ENCODE results near the gene METAP2.
"Not testable (repeated sequence)": the region's sequence is repeated elsewhere in the genome, so short reads cannot be mapped to it uniquely, and the experiment has no call there.

Gene METAP2

DNA sequence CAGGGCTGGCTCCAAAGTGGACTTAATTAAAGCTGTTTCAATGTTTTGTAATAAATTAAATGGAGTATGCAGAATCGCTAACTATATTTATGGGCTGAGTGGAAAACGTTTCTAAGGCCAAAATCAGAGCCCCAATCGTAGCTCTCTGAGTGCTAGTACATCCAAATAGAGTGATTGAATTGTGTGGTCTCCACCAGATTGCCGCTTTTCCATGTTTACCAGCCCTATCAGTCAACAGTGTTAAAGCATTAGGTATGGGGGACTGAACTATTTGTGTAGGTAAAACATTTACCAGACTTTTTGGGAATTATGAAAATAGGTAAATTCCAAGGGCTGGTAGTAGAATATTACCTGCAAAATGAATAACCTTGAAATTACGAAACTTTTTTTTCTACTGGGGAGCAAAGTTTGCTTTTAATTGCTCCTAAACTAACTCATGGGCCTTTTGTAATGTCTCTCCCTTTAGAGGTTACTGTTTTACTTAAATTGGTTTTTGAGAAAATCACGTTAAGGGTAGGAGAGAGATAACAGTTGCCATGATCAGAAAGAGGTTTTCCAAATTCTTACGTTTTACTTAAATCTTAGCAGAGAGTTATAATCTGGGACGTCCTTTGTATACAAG is 28.0 kb upstream of the METAP2 start:
- Histone ChIP-seq H3K36me3 (ENCODE audit: control insufficient read depth, insufficient read depth, low read length) (no peaks in the 10 kb centered on the region), H3K27ac (ENCODE audit: low read depth, low read length) (no peak overlapping the region), H3K9ac (ENCODE audit: low read length) (no peak overlapping the region), H3K4me1 (ENCODE audit: control insufficient read depth, insufficient read depth, low read length) (peaks cover 29% of the 10 kb centered on the region), H3K9me3 (ENCODE audit: control insufficient read depth, insufficient read depth, low read depth, low read length) (no peaks in the 10 kb centered on the region), H3K4me3 (ENCODE audit: low read depth, low read length) (peak overlapping the region; percentile 44), H3K27me3 (ENCODE audit: control insufficient read depth, insufficient read depth, low read length) (no peaks in the 10 kb centered on the region)

DNA sequence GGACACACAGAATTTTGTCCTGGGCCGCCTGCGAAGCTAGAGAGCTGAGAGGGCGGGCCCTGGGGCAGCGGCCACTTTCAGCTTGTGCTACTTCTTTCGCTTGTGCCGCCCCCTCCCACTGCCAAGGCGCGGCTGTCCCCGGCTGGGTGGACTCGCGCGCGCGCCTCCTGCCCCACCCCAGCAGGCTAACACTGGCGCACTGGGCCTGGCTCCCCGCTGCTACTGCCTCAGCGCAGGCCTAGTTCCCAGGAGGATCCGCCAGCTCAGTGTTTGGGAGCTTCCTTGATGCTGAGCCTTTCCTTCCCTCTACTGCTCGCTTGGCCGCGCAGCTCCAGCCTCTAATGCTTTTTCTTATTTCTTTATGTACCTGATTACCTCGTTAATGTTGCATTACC is 27.4 kb upstream of the METAP2 start:
- Histone ChIP-seq H3K9ac (ENCODE audit: low read length) (no peak overlapping the region), H3K4me3 (ENCODE audit: low read depth, low read length) (peak overlapping the region; percentile 44), H3K27me3 (ENCODE audit: control insufficient read depth, insufficient read depth, low read length) (no peaks in the 10 kb centered on the region), H3K36me3 (ENCODE audit: control insufficient read depth, insufficient read depth, low read length) (no peaks in the 10 kb centered on the region), H3K27ac (ENCODE audit: low read depth, low read length) (no peak overlapping the region), H3K9me3 (ENCODE audit: control insufficient read depth, insufficient read depth, low read depth, low read length) (no peaks in the 10 kb centered on the region), H3K4me1 (ENCODE audit: control insufficient read depth, insufficient read depth, low read length) (peaks cover 29% of the 10 kb centered on the region)

- H3K9ac ChIP-seq (ENCODE audit: low read length); H3K9me3 ChIP-seq (ENCODE audit: control insufficient read depth, insufficient read depth, low read depth, low read length); H3K27me3 ChIP-seq (ENCODE audit: control insufficient read depth, insufficient read depth, low read length); H3K4me3 ChIP-seq (ENCODE audit: low read depth, low read length); H3K36me3 ChIP-seq (ENCODE audit: control insufficient read depth, insufficient read depth, low read length); H3K27ac ChIP-seq (ENCODE audit: low read depth, low read length): not testable (repeated sequence)
- peaks cover 12% of the 10 kb centered on the region for H3K4me1 ChIP-seq (ENCODE audit: control insufficient read depth, insufficient read depth, low read length)
Observed at GRCh38 chr12:95449656-95450055, 24.3 kb upstream of the METAP2 start.

DNA sequence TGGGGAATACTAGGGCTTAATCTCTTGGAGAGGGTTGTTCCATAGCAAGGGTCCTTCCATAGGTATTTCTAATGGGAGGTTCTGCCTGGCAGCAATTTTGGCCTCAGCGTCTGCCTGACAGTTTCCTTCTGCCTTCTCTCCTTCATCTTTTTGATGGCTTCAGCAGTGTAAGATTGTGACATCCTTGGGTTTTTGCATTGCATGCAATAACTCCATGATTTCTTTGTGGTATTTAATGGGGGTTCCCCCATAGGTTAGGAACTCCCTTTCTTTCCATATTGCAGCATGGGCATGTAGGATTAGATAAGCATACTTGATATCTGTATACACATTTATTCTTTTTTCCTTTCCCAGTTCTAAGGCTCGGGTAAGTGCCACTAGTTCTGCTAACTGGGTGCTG is 21.5 kb upstream of the METAP2 start:
- H3K9me3 ChIP-seq (ENCODE audit: control insufficient read depth, insufficient read depth, low read depth, low read length); H3K4me3 ChIP-seq (ENCODE audit: low read depth, low read length); H3K9ac ChIP-seq (ENCODE audit: low read length); H3K27ac ChIP-seq (ENCODE audit: low read depth, low read length); H3K27me3 ChIP-seq (ENCODE audit: control insufficient read depth, insufficient read depth, low read length); H3K4me1 ChIP-seq (ENCODE audit: control insufficient read depth, insufficient read depth, low read length); H3K36me3 ChIP-seq (ENCODE audit: control insufficient read depth, insufficient read depth, low read length): not testable (repeated sequence)

GRCh38 chr12:95453881-95454280 is 20.1 kb upstream of the METAP2 start:
- H3K36me3 ChIP-seq (ENCODE audit: control insufficient read depth, insufficient read depth, low read length); H3K9ac ChIP-seq (ENCODE audit: low read length); H3K27ac ChIP-seq (ENCODE audit: low read depth, low read length); H3K4me1 ChIP-seq (ENCODE audit: control insufficient read depth, insufficient read depth, low read length); H3K27me3 ChIP-seq (ENCODE audit: control insufficient read depth, insufficient read depth, low read length); H3K4me3 ChIP-seq (ENCODE audit: low read depth, low read length): not testable (repeated sequence)
- peaks cover 11% of the 10 kb centered on the region; the same call in 1 of the 2 replicates for H3K9me3 ChIP-seq (ENCODE audit: control insufficient read depth, insufficient read depth, low read depth, low read length)

DNA sequence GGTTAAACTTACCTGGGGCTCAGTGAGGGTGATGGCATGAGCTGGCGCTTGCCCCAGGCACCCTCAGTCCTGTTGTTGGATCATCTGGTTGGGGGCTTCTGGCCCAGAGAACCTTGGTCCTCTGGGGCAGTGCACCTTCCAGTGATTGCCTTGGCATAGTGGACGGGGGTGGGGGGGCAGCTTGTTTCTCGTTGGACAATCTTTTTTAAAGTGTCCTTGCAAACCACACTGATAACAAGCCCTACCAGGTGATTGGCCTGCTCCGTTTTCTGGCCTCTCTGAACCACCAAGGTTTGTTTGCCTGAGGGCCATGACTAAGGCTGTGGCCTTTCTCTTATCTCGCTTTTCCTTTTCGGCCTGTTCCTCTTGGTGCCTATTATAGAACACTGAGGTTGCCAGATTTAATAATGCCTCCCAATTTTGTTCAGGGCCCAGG is 19.2 kb upstream of the METAP2 start:
- H3K36me3 ChIP-seq (ENCODE audit: control insufficient read depth, insufficient read depth, low read length); H3K4me1 ChIP-seq (ENCODE audit: control insufficient read depth, insufficient read depth, low read length); H3K27me3 ChIP-seq (ENCODE audit: control insufficient read depth, insufficient read depth, low read length); H3K27ac ChIP-seq (ENCODE audit: low read depth, low read length); H3K4me3 ChIP-seq (ENCODE audit: low read depth, low read length); H3K9ac ChIP-seq (ENCODE audit: low read length): not testable (repeated sequence)
- H3K9me3 ChIP-seq (ENCODE audit: control insufficient read depth, insufficient read depth, low read depth, low read length): peaks cover 11% of the 10 kb centered on the region; the same call in 1 of the 2 replicates

DNA sequence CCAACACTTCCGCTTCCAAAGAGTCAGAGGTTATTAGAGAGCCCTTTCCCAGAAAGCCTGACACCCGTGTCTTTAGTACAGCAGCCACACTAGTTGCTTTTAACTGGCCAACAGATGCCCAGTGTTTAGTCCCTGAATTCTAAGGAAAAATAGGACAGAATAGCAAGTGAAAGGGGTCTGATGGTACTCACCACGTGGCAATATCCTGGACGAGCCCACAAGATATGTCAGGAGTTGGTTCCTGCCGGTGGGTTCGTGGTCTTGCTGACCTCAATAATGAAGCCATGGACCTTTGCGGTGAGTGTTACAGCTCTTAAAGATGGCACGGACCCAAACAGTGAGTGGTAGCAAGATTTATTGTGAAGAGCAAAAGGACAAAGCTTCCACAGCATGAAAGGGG is 16.3 kb upstream of the METAP2 start:
- not testable (repeated sequence) for H3K9ac ChIP-seq (ENCODE audit: low read length); H3K27ac ChIP-seq (ENCODE audit: low read depth, low read length); H3K27me3 ChIP-seq (ENCODE audit: control insufficient read depth, insufficient read depth, low read length); H3K4me1 ChIP-seq (ENCODE audit: control insufficient read depth, insufficient read depth, low read length); H3K36me3 ChIP-seq (ENCODE audit: control insufficient read depth, insufficient read depth, low read length); H3K4me3 ChIP-seq (ENCODE audit: low read depth, low read length)
- H3K9me3 ChIP-seq (ENCODE audit: control insufficient read depth, insufficient read depth, low read depth, low read length): peaks cover 11% of the 10 kb centered on the region; the same call in 1 of the 2 replicates

DNA sequence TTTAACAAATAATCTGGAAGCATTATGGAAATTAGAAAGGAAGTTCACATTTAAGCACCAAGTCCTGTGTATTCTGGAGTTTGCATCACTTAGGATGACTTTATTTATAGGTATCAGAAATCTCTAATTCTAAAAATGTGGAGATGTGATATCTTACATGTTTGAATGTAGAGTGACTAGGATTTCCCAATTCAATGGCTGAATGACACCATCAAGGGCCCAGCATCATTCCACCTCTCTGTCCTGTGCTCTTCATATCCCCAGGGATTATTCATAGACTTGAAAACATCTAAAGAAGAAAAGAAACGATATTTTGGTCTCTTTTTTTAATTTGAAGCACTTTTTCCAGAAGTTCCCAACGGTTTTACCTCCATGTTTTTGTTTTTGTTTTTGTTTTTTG is 15.2 kb upstream of the METAP2 start:
- Histone ChIP-seq H3K4me3 (ENCODE audit: low read depth, low read length) (no peak overlapping the region), H3K27ac (ENCODE audit: low read depth, low read length) (no peak overlapping the region), H3K4me1 (ENCODE audit: control insufficient read depth, insufficient read depth, low read length) (no peaks in the 10 kb centered on the region), H3K27me3 (ENCODE audit: control insufficient read depth, insufficient read depth, low read length) (no peaks in the 10 kb centered on the region), H3K36me3 (ENCODE audit: control insufficient read depth, insufficient read depth, low read length) (no peaks in the 10 kb centered on the region), H3K9ac (ENCODE audit: low read length) (no peak overlapping the region), H3K9me3 (ENCODE audit: control insufficient read depth, insufficient read depth, low read depth, low read length) (peaks cover 11% of the 10 kb centered on the region; the same call in 1 of the 2 replicates)

GRCh38 chr12:95459310-95459709 is 14.6 kb upstream of the METAP2 start:
- no peaks in the 10 kb centered on the region for H3K4me1 ChIP-seq (ENCODE audit: control insufficient read depth, insufficient read depth, low read length)

GRCh38 chr12:95460105-95460504 is 13.8 kb upstream of the METAP2 start:
- no peaks in the 10 kb centered on the region for H3K4me1 ChIP-seq (ENCODE audit: control insufficient read depth, insufficient read depth, low read length)
- H3K27me3 ChIP-seq (ENCODE audit: control insufficient read depth, insufficient read depth, low read length): no peaks in the 10 kb centered on the region
- no peaks in the 10 kb centered on the region for H3K36me3 ChIP-seq (ENCODE audit: control insufficient read depth, insufficient read depth, low read length)
- H3K9ac ChIP-seq (ENCODE audit: low read length): no peak overlapping the region
- peaks cover 11% of the 10 kb centered on the region; the same call in 1 of the 2 replicates for H3K9me3 ChIP-seq (ENCODE audit: control insufficient read depth, insufficient read depth, low read depth, low read length)
- no peak overlapping the region for H3K4me3 ChIP-seq (ENCODE audit: low read depth, low read length)
- H3K27ac ChIP-seq (ENCODE audit: low read depth, low read length): no peak overlapping the region

More at GRCh38 chr12:95459310-95459709, 14.6 kb upstream of the METAP2 start:
- no peak overlapping the region for H3K9ac ChIP-seq (ENCODE audit: low read length)
- no peaks in the 10 kb centered on the region for H3K36me3 ChIP-seq (ENCODE audit: control insufficient read depth, insufficient read depth, low read length)
- H3K4me3 ChIP-seq (ENCODE audit: low read depth, low read length): no peak overlapping the region
- peaks cover 11% of the 10 kb centered on the region; the same call in 1 of the 2 replicates for H3K9me3 ChIP-seq (ENCODE audit: control insufficient read depth, insufficient read depth, low read depth, low read length)
- no peak overlapping the region for H3K27ac ChIP-seq (ENCODE audit: low read depth, low read length)
- no peaks in the 10 kb centered on the region for H3K27me3 ChIP-seq (ENCODE audit: control insufficient read depth, insufficient read depth, low read length)

- Histone ChIP-seq H3K9ac (ENCODE audit: low read length) (no peak overlapping the region), H3K27ac (ENCODE audit: low read depth, low read length) (no peak overlapping the region), H3K9me3 (ENCODE audit: control insufficient read depth, insufficient read depth, low read depth, low read length) (peaks cover 11% of the 10 kb centered on the region; the same call in 1 of the 2 replicates), H3K4me3 (ENCODE audit: low read depth, low read length) (no peak overlapping the region), H3K27me3 (ENCODE audit: control insufficient read depth, insufficient read depth, low read length) (no peaks in the 10 kb centered on the region), H3K36me3 (ENCODE audit: control insufficient read depth, insufficient read depth, low read length) (no peaks in the 10 kb centered on the region), H3K4me1 (ENCODE audit: control insufficient read depth, insufficient read depth, low read length) (no peaks in the 10 kb centered on the region)
Observed at GRCh38 chr12:95460896-95461295, 13.1 kb upstream of the METAP2 start.
